GM23248 (cell line): ENCODE measurements around the gene SYNGR1. TPM values are rescaled to one million over a fixed set of nuclear protein-coding genes. Genes with fewer than 3 reads are reported as not detected.

Experiments used
- DNase-seq: peaks from one replicate; pipeline ENCODE4 v3.0.0-alpha.2; 2015
- H2AFZ ChIP-seq: fragments of 200-600 bp; sonication (generic); 2 replicates; pipeline ENCODE4 v1.6.1; 2016; ENCODE audit warnings: antibody characterized with exemption
- H3F3A ChIP-seq: fragments of 200-600 bp; sonication (generic); 2 replicates; pipeline ENCODE4 v1.6.1; 2016; ENCODE audit warnings: mild to moderate bottlenecking, antibody characterized with exemption, mixed run types; ENCODE audit not compliant: insufficient read depth
- H3K27ac ChIP-seq: fragments of 200-600 bp; sonication (generic); 2 replicates; pipeline ENCODE4 v1.5.1; 2016; ENCODE audit warnings: mild to moderate bottlenecking
- H3K27me3 ChIP-seq: fragments of 200-600 bp; sonication (generic); replicated peaks from 2 replicates; pipeline ENCODE4 v1.6.1; 2016; ENCODE audit warnings: mild to moderate bottlenecking; ENCODE audit not compliant: insufficient read depth
- H3K36me3 ChIP-seq: fragments of 200-600 bp; sonication (generic); 2 replicates; pipeline ENCODE4 v1.6.1; 2016; ENCODE audit warnings: low read depth, mild to moderate bottlenecking
- H3K4me1 ChIP-seq: fragments of 200-600 bp; sonication (generic); 2 replicates; pipeline ENCODE4 v1.6.1; 2016; ENCODE audit warnings: mild to moderate bottlenecking; ENCODE audit not compliant: insufficient read depth
- H3K4me2 ChIP-seq: fragments of 200-600 bp; sonication (generic); one replicate; pipeline ENCODE4 v1.6.1; 2016; ENCODE audit warnings: mild to moderate bottlenecking; ENCODE audit not compliant: unreplicated experiment
- H3K4me3 ChIP-seq: fragments of 200-600 bp; sonication (generic); 2 replicates; pipeline ENCODE4 v1.5.1; 2016; ENCODE audit warnings: mild to moderate bottlenecking
- H3K79me2 ChIP-seq: fragments of 200-600 bp; sonication (generic); 2 replicates; pipeline ENCODE4 v1.6.1; 2016; ENCODE audit warnings: mild to moderate bottlenecking; ENCODE audit not compliant: insufficient read depth
- H3K9ac ChIP-seq: fragments of 200-600 bp; sonication (generic); 2 replicates; pipeline ENCODE4 v1.6.1; 2016; ENCODE audit warnings: mild to moderate bottlenecking
- H3K9me2 ChIP-seq: fragments of 200-600 bp; sonication (generic); 2 replicates; pipeline ENCODE4 v1.6.1; 2016; ENCODE audit warnings: mixed run types, mild to moderate bottlenecking, moderate library complexity; ENCODE audit not compliant: insufficient read depth
- H3K9me3 ChIP-seq: fragments of 200-600 bp; sonication (generic); one replicate; pipeline ENCODE4 v1.6.1; 2017; ENCODE audit warnings: low read depth
- H4K20me1 ChIP-seq: fragments of 200-600 bp; sonication (generic); 2 replicates; pipeline ENCODE4 v1.6.0; 2016; ENCODE audit not compliant: insufficient read depth
- EZH2 ChIP-seq: fragments of 200-600 bp; sonication (generic); IDR thresholded peaks from 2 replicates; pipeline ENCODE4 v1.6.1; 2018; ENCODE audit warnings: antibody characterized with exemption, mild to moderate bottlenecking; ENCODE audit not compliant: insufficient read depth, poor library complexity, severe bottlenecking
- EZH2phosphoT487 ChIP-seq: fragments of 200-600 bp; sonication (generic); IDR thresholded peaks from 2 replicates; pipeline ENCODE4 v1.6.1; 2018; ENCODE audit warnings: antibody characterized with exemption, moderate library complexity, mild to moderate bottlenecking, low read depth; ENCODE audit not compliant: insufficient read depth
- WGBS, 2 experiments: methylation state at CpG; one replicate each; pipeline ENCODE4 v1.1.6; 2015 to 2017; ENCODE audit warnings: low lambda C conversion rate in 2 of 2, low coverage in 1 of 2; ENCODE audit errors: missing lambda C conversion rate in 2 of 2; 5-methylcytosine and 5-hydroxymethylcytosine counted together
- in situ Hi-C: fragments of 300-500 bp; cut with MboI; formaldehyde crosslinking; loops from 2 replicates; pipeline ENCODE4 v1.15.0; 2020
- polyA plus RNA-seq: library from polyadenylated mRNA; unstranded; fragments of >200 nt; fragmentation: Nextera tagmentation; extraction: Ambion mirVana; gene quantifications from 2 replicates; pipeline ENCODE4 v1.2.1, GENCODE V29; 2016
- total RNA-seq: library from RNA; depleted of rRNA; stranded (reverse); fragments of >200 nt; shearing (Covaris generic); gene quantifications from 2 replicates; pipeline ENCODE4 v1.2.3, GENCODE V29; 2014

SYNGR1 gene
- total and polyA plus RNA-seq, 2 experiments from 2014 or later = 6.1 to 23.2 TPM

- WGBS, 2 experiments = 92 to 95% methylated on average over 15 to 16 of the region's 16 CpGs
- H3K4me1 ChIP-seq = peaks cover 3% of the 10 kb centered on the region; the same call in 1 of the 2 replicates
- no peak overlapping the region for H3K4me2 ChIP-seq
- H3K9ac ChIP-seq = no peak overlapping the region
- no peak overlapping the region for H2AFZ ChIP-seq
- H3K36me3 ChIP-seq = no peaks in the 10 kb centered on the region; the same call in 1 of the 2 replicates
- no peaks in the 10 kb centered on the region for H3K9me3 ChIP-seq
- H3K9me2 ChIP-seq = no peaks in the 10 kb centered on the region
- in situ Hi-C loops = no loop called here
- no peaks in the 10 kb centered on the region for H4K20me1 ChIP-seq
- H3K27me3 ChIP-seq = no peaks in the 10 kb centered on the region
- H3K4me3 ChIP-seq = no peak overlapping the region
- no peak for DNase-seq
- 0 out of 2 replicates have a peak, but pooled peaks cover 6% of the 10 kb centered on the region for H3F3A ChIP-seq
- no peak overlapping the region for H3K27ac ChIP-seq
- TF ChIP-seq EZH2 (no peak), EZH2phosphoT487 (no peak)
- H3K79me2 ChIP-seq = peaks cover 13% of the 10 kb centered on the region
Observed at GRCh38 chr22:39415506-39415905, 65.7 kb downstream of the SYNGR1 start.

DNA sequence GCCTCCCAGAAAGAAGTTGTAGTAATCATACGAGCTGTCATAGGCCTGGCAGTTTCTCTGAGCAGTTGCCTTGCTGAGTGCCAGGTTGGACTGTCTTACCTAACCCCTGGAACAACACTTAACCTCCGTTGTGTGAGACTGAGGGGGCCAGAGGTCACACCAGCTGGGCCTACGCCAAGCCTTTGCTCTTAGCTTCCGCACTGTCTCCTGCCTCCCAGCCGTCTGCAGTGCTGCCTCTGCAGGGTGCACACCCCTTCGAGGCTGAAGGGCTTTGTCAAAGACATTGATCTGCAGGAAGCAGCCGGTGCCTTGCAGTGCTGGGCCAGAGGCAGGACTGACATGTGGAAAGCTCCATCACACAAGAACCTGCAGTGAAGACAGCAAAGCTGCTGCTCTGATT is 66.5 kb downstream of the SYNGR1 start:
- 91 to 94% methylated on average over 7 of the region's 7 CpGs for WGBS, 2 experiments
- H3F3A ChIP-seq = 0 out of 2 replicates have a peak, but pooled peaks cover 6% of the 10 kb centered on the region
- in situ Hi-C loops = no loop called here

DNA sequence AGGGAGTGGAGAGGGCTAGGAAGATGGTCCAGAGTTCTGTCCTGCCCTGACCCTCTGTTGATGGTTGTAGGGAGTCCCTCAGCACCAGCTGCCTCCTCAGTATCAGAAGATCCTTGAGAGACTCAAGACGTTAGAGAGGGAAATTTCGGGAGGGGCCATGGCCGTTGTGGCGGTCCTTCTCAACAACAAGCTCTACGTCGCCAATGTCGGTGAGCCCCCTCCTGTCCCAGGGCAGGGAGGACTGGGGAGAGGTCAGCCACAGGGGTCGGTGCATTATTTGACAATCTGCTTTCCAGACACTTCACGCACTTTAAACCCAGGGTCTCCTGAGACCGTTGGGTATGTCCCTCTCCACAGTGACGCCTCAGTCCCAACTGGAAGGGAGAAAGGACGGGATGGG is 67.8 kb downstream of the SYNGR1 start:
- Histone ChIP-seq H3K9me2 (no peaks in the 10 kb centered on the region), H3K9ac (no peak overlapping the region), H2AFZ (no peak overlapping the region), H3K27ac (no peak overlapping the region), H3K4me1 (no peaks in the 10 kb centered on the region), H3K9me3 (no peaks in the 10 kb centered on the region), H3K4me2 (no peak overlapping the region), H3F3A (no peaks in the 10 kb centered on the region), H3K4me3 (no peak overlapping the region), H3K27me3 (no peaks in the 10 kb centered on the region), H4K20me1 (no peaks in the 10 kb centered on the region), H3K36me3 (no peaks in the 10 kb centered on the region; the same call in 1 of the 2 replicates), H3K79me2 (no peaks in the 10 kb centered on the region)
- TF ChIP-seq EZH2 = no peak
- TF ChIP-seq EZH2phosphoT487 = no peak
- DNase-seq = no peak
- in situ Hi-C loops = no loop called here
- 88 to 91% methylated on average over 12 of the region's 12 CpGs for WGBS, 2 experiments

More for the DNA sequence above, 66.5 kb downstream of the SYNGR1 start:
- Histone ChIP-seq H3K9me3 (no peaks in the 10 kb centered on the region), H3K4me3 (no peak overlapping the region), H3K27me3 (no peaks in the 10 kb centered on the region), H4K20me1 (no peaks in the 10 kb centered on the region), H3K79me2 (peaks cover 5% of the 10 kb centered on the region; the same call in 1 of the 2 replicates), H3K9ac (no peak overlapping the region), H3K27ac (no peak overlapping the region), H3K4me2 (no peak overlapping the region), H3K9me2 (no peaks in the 10 kb centered on the region), H2AFZ (no peak overlapping the region), H3K4me1 (peaks cover 3% of the 10 kb centered on the region; the same call in 1 of the 2 replicates), H3K36me3 (no peaks in the 10 kb centered on the region; the same call in 1 of the 2 replicates)
- DNase-seq = no peak
- TF ChIP-seq EZH2 (no peak), EZH2phosphoT487 (no peak)

DNA sequence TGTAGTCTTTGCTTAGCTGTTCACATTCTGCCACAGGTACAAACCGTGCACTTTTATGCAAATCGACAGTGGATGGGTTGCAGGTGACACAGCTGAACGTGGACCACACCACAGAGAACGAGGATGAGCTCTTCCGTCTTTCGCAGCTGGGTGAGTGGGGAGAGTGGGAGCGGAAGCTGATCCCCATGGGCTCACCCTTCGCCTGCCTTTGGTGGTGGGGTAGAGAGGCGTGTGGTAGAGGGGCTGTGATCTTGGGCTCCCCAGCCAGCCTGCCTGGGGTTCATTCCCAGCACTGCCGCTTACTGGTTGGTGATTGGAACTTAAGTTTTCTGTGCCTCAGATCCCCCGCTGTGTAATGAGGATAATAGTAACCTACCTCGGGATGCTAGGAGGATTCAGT is 68.9 kb downstream of the SYNGR1 start:
- H3K9me2 ChIP-seq = no peaks in the 10 kb centered on the region
- H4K20me1 ChIP-seq = no peaks in the 10 kb centered on the region
- no peak overlapping the region for H3K4me2 ChIP-seq
- TF ChIP-seq EZH2phosphoT487 (no peak), EZH2 (no peak)
- H3K79me2 ChIP-seq = no peaks in the 10 kb centered on the region
- no peaks in the 10 kb centered on the region for H3K9me3 ChIP-seq
- H3K27ac ChIP-seq = no peak overlapping the region
- H3K27me3 ChIP-seq = no peaks in the 10 kb centered on the region
- WGBS, 2 experiments = 87 to 88% methylated on average over 12 of the region's 12 CpGs
- H2AFZ ChIP-seq = no peak overlapping the region
- H3K4me3 ChIP-seq = no peak overlapping the region
- no peaks in the 10 kb centered on the region for H3K4me1 ChIP-seq
- no peaks in the 10 kb centered on the region for H3F3A ChIP-seq
- in situ Hi-C loops = no loop called here
- peaks cover 3% of the 10 kb centered on the region; the same call in 1 of the 2 replicates for H3K36me3 ChIP-seq
- DNase-seq = no peak
- no peak overlapping the region for H3K9ac ChIP-seq
